HCT116 (cell line): ENCODE data around the gene BST1. TPM values are rescaled to one million over a fixed set of nuclear protein-coding genes. Genes with fewer than 3 reads are reported as not detected.
"Not testable (repeated sequence)": the region's sequence is repeated elsewhere in the genome, so short reads cannot be mapped to it uniquely, and the experiment has no call there.

Source experiments
- ATAC-seq: fragments of 200-7000 bp; cut with Tn5 transposase; 2 replicates; pipeline ENCODE4 v1.9.1; 2020; ENCODE audit warnings: mild to moderate bottlenecking, moderate library complexity
- BruUV-seq: library from RNA; stranded (reverse); fragments of 400-500 nt; replicated peaks from 2 replicates; lab custom pipeline; 2021; lab: Mats Ljungman, UMichigan
- CTCF ChIA-PET: fragments of 300-600 bp; sonication (Branson Sonifier 250); formaldehyde crosslinking; loops from one replicate; lab custom pipeline; 2021; ENCODE audit warnings: antibody characterized with exemption; lab: Charles Lee
- POLR2A ChIA-PET: fragments of 300-600, 350-600 bp; sonication (Branson Sonifier 250); formaldehyde crosslinking; loops from one replicate; lab custom pipeline; 2021; ENCODE audit warnings: antibody characterized with exemption; lab: Charles Lee
- RAD21 ChIA-PET, 2 experiments: fragments of 300-600 bp; sonication (Branson Sonifier 250); formaldehyde crosslinking; loops; one replicate each; lab custom pipeline; 2023; ENCODE audit warnings: low total read pairs in 2 of 2; ENCODE audit not compliant: uncharacterized antibody in 2 of 2, unreplicated experiment in 2 of 2, low non-redundant PET in 1 of 2; lab: Charles Lee
- DNase-seq: peaks from one replicate; pipeline ENCODE4 v3.0.0-alpha.2; 2010; ENCODE audit warnings: low read depth, low spot score
- H2AFZ ChIP-seq: fragments of 200-600 bp; shearing (Covaris generic), sonication (generic); 2 replicates; pipeline ENCODE4 v1.6.1; 2017; ENCODE audit warnings: low read depth, mixed run types, mixed read lengths, antibody characterized with exemption, low read length; ENCODE audit not compliant: poor library complexity, severe bottlenecking
- H3K27ac ChIP-seq: 2 replicates; pipeline ENCODE4 v1.5.1; 2012; ENCODE audit warnings: low read depth, low read length
- H3K27me3 ChIP-seq: fragments of 200-600 bp; sonication (generic); 2 replicates; pipeline ENCODE4 v1.6.1; 2016; ENCODE audit warnings: mixed run types, low read length, mixed read lengths; ENCODE audit not compliant: insufficient read depth
- H3K36me3 ChIP-seq, 2 experiments: fragments of 200-500 bp in 1 of 2; fragments of 200-600 bp in 1 of 2; sonication (Bioruptor generic) in 1 of 2; sonication (generic) in 1 of 2; 2 replicates each; pipeline versions ENCODE4 v1.5.1 to v1.6.1; 2014 to 2016; ENCODE audit warnings: low read length in 2 of 2, inconsistent platforms in 1 of 2, mixed read lengths in 1 of 2, mixed run types in 1 of 2; ENCODE audit not compliant: insufficient read depth in 2 of 2, control insufficient read depth in 1 of 2
- H3K4me1 ChIP-seq, 2 experiments: fragments of 200-600 bp in 1 of 2; sonication (generic) in 1 of 2; 2 replicates each; pipeline versions ENCODE4 v1.5.1 to v1.6.1; 2012 to 2017; ENCODE audit warnings: low read length in 2 of 2, inconsistent platforms in 1 of 2, mild to moderate bottlenecking in 1 of 2, mixed read lengths in 1 of 2, mixed run types in 1 of 2, moderate library complexity in 1 of 2; ENCODE audit not compliant: insufficient read depth in 2 of 2, control insufficient read depth in 1 of 2
- H3K4me2 ChIP-seq: fragments of 200-600 bp; sonication (generic); 2 replicates; pipeline ENCODE4 v1.6.1; 2017; ENCODE audit warnings: mixed run types, low read length, mixed read lengths
- H3K4me3 ChIP-seq, 2 experiments: fragments of 200-600 bp in 1 of 2; sonication (generic) in 1 of 2; replicated peaks in 1 of 2; 2 replicates each; pipeline ENCODE4 v1.5.1; 2011 to 2016; ENCODE audit warnings: low read length in 2 of 2, control low read depth in 1 of 2, low read depth in 1 of 2, mild to moderate bottlenecking in 1 of 2, mixed read lengths in 1 of 2, mixed run types in 1 of 2
- H3K79me2 ChIP-seq: fragments of 200-600 bp; sonication (generic); 2 replicates; pipeline ENCODE4 v1.6.1; 2017; ENCODE audit warnings: mild to moderate bottlenecking, mixed run types, low read length, moderate library complexity, mixed read lengths; ENCODE audit not compliant: insufficient read depth
- H3K9ac ChIP-seq: fragments of 200-600 bp; sonication (generic); 2 replicates; pipeline ENCODE4 v1.6.1; 2016; ENCODE audit warnings: low read length, mixed read lengths
- H3K9me2 ChIP-seq: fragments of 200-600 bp; sonication (generic), shearing (Covaris generic); 2 replicates; pipeline ENCODE4 v1.6.1; 2017; ENCODE audit warnings: mixed run types, mild to moderate bottlenecking, moderate library complexity; ENCODE audit not compliant: insufficient read depth
- H3K9me3 ChIP-seq, 2 experiments: fragments of 200-500 bp in 1 of 2; fragments of 200-600 bp in 1 of 2; sonication (Bioruptor generic) in 1 of 2; sonication (generic) in 1 of 2; 2 replicates each; pipeline ENCODE4 v1.6.1; 2014 to 2017; ENCODE audit warnings: low read length in 2 of 2, mixed read lengths in 2 of 2, inconsistent platforms in 1 of 2, low read depth in 1 of 2, mild to moderate bottlenecking in 1 of 2, mixed run types in 1 of 2, moderate library complexity in 1 of 2; ENCODE audit not compliant: control insufficient read depth in 1 of 2, insufficient read depth in 1 of 2
- H4K20me1 ChIP-seq: fragments of 200-600 bp; sonication (generic), shearing (Covaris generic); 2 replicates; pipeline ENCODE4 v1.6.1; 2017; ENCODE audit warnings: mixed run types, mild to moderate bottlenecking, moderate library complexity; ENCODE audit not compliant: insufficient read depth
- CBX3 ChIP-seq: IDR thresholded peaks from 2 replicates; pipeline ENCODE4 v1.6.1; 2012; ENCODE audit warnings: low read depth
- CEBPB ChIP-seq: IDR thresholded peaks from 2 replicates; pipeline ENCODE4 v1.6.1; 2012; ENCODE audit warnings: low read depth
- EZH2 ChIP-seq: fragments of 200-600 bp; sonication (generic); IDR thresholded peaks from 2 replicates; pipeline ENCODE4 v1.6.1; 2017; ENCODE audit warnings: antibody characterized with exemption, mixed run types
- POLR2A ChIP-seq: IDR thresholded peaks from 2 replicates; pipeline ENCODE4 v1.7.0; 2011; ENCODE audit warnings: borderline replicate concordance; ENCODE audit not compliant: insufficient read depth, insufficient read length; ENCODE audit errors: extremely low read depth
- POLR2AphosphoS5 ChIP-seq: IDR thresholded peaks from 2 replicates; pipeline ENCODE4 v1.6.1; 2011; ENCODE audit warnings: mild to moderate bottlenecking, low read depth, low read length, moderate library complexity
- RAD21 ChIP-seq: IDR thresholded peaks from 2 replicates; pipeline ENCODE4 v1.6.1; 2012; ENCODE audit warnings: low read depth, mild to moderate bottlenecking
- TCF7L2 ChIP-seq: IDR thresholded peaks from 2 replicates; pipeline ENCODE4 v1.7.0; 2011; ENCODE audit warnings: borderline replicate concordance, inconsistent platforms; ENCODE audit not compliant: insufficient read depth, insufficient read length; ENCODE audit errors: extremely low read depth
- ZNF274 ChIP-seq: fragments of 200-500 bp; sonication (Bioruptor generic); IDR thresholded peaks from 2 replicates; pipeline ENCODE4 v1.6.1; 2014; ENCODE audit warnings: mild to moderate bottlenecking, low read depth, low read length, inconsistent platforms
- intact Hi-C: fragments of 100-400 bp; cut with micrococcal nuclease; formaldehyde crosslinking; loops from 2 replicates; pipeline ENCODE4 v1.10.0; 2022
- total RNA-seq: library from RNA; stranded (reverse); gene quantifications from one replicate; pipeline ENCODE4 v1.2.1, GENCODE V29; 2021; ENCODE audit not compliant: unreplicated experiment
- TF ChIP-seq, protein P1 (sequence below), 3 experiments: fragments of 200-600 bp in 1 of 3; sonication (generic) in 1 of 3; IDR thresholded peaks in 2 of 3; conservative IDR thresholded peaks in 1 of 3; 2 replicates each; pipeline ENCODE4 v1.5.1; 2012 to 2017; ENCODE audit warnings: low read depth in 2 of 3, low read length in 2 of 3, antibody characterized with exemption in 1 of 3, borderline replicate concordance in 1 of 3, control low read depth in 1 of 3, mild to moderate bottlenecking in 1 of 3, mixed read lengths in 1 of 3, mixed run types in 1 of 3, moderate library complexity in 1 of 3; ENCODE audit not compliant: insufficient read depth in 1 of 3
- TF ChIP-seq, protein P2 (sequence below): IDR thresholded peaks from 2 replicates; pipeline ENCODE4 v1.6.1; 2011; ENCODE audit warnings: mild to moderate bottlenecking, low read length, moderate library complexity; ENCODE audit not compliant: insufficient replicate concordance; ENCODE audit errors: extremely low read depth

The BST1 gene
- total RNA-seq, 1 experiment from 2014 or later, result 0.44 TPM

DNA sequence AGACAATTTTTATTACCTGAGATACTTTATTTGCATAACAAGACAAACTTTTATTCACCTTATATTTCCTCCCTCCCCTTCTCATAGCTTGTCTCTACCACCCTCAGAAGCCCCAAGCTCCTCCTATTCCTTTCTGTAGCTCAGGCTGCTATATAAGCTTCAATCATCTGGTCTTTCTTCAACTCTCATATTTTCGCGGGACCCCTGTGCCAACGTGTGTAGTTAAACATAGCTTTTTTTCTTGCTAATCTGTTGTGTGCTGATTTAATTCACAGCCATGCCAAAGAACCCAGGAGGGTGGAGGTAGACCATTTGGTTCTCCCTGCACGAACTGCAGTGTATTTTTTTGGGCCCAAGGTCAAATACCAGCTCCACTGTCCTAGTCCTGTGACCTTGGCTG is 54.2 kb downstream of the BST1 start (continued):
- TF ChIP-seq, protein P1, sequence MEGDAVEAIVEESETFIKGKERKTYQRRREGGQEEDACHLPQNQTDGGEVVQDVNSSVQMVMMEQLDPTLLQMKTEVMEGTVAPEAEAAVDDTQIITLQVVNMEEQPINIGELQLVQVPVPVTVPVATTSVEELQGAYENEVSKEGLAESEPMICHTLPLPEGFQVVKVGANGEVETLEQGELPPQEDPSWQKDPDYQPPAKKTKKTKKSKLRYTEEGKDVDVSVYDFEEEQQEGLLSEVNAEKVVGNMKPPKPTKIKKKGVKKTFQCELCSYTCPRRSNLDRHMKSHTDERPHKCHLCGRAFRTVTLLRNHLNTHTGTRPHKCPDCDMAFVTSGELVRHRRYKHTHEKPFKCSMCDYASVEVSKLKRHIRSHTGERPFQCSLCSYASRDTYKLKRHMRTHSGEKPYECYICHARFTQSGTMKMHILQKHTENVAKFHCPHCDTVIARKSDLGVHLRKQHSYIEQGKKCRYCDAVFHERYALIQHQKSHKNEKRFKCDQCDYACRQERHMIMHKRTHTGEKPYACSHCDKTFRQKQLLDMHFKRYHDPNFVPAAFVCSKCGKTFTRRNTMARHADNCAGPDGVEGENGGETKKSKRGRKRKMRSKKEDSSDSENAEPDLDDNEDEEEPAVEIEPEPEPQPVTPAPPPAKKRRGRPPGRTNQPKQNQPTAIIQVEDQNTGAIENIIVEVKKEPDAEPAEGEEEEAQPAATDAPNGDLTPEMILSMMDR (IDR thresholded peaks at IDR 0.05 in 2 of 3, conservative IDR thresholded peaks at IDR 0.05 in 1 of 3; ENCODE audit: borderline replicate concordance in 1 of 3, insufficient read depth in 1 of 3, low read depth in 2 of 3, low read length in 2 of 3), result no peak
- no peak for TF ChIP-seq RAD21
- no peak for TF ChIP-seq POLR2A
- TF ChIP-seq ZNF274, result no peak

DNA sequence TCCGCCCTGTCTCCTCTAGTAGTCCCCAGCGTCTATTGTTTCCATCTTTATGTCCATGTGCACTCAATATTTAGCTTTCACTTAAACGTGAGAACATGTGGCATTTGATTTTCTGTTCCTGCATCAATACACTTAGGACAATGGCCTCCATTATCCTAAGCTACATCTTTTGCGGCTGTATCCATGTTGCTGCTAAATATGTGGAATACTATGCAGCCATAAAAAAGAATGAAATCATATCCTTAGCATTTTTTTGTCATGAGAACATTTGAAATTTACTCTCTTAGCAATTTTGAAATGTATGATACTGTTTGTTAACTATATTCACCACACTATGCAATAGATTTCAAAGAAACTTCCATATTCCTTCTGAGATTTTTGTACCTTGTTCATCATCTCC is 55.4 kb downstream of the BST1 start:
- Histone ChIP-seq H3K9me2 (no peaks in the 10 kb centered on the region), H4K20me1 (no peaks in the 10 kb centered on the region), H3K4me1 (peaks cover 3 to 17% of the 10 kb centered on the region in 2 experiments; a peak in 3 of 4 replicates), H3K9me3 (no peaks in the 10 kb centered on the region), H3K27ac (no peak overlapping the region), H3K79me2 (no peaks in the 10 kb centered on the region), H3K27me3 (no peaks in the 10 kb centered on the region), H3K4me3 (no peak overlapping the region), H3K36me3 (no peaks in the 10 kb centered on the region), H2AFZ (no peak overlapping the region), H3K4me2 (no peak overlapping the region), H3K9ac (no peak overlapping the region)
- TF ChIP-seq CEBPB, result no peak
- TF ChIP-seq CBX3, result no peak
- TF ChIP-seq EZH2, result no peak
- no peak for TF ChIP-seq POLR2AphosphoS5
- no peak for TF ChIP-seq RAD21
- TF ChIP-seq TCF7L2, result no peak
- TF ChIP-seq, protein P2, sequence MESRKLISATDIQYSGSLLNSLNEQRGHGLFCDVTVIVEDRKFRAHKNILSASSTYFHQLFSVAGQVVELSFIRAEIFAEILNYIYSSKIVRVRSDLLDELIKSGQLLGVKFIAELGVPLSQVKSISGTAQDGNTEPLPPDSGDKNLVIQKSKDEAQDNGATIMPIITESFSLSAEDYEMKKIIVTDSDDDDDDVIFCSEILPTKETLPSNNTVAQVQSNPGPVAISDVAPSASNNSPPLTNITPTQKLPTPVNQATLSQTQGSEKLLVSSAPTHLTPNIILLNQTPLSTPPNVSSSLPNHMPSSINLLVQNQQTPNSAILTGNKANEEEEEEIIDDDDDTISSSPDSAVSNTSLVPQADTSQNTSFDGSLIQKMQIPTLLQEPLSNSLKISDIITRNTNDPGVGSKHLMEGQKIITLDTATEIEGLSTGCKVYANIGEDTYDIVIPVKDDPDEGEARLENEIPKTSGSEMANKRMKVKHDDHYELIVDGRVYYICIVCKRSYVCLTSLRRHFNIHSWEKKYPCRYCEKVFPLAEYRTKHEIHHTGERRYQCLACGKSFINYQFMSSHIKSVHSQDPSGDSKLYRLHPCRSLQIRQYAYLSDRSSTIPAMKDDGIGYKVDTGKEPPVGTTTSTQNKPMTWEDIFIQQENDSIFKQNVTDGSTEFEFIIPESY, result no peak
- ChIA-PET POLR2A (no interaction called here), RAD21 (no interaction called here), CTCF (no interaction called here)
- ATAC-seq (no peak), DNase-seq (no peak)
- BruUV-seq, result no TSS peak
- intact Hi-C loops, result no loop called here

DNA sequence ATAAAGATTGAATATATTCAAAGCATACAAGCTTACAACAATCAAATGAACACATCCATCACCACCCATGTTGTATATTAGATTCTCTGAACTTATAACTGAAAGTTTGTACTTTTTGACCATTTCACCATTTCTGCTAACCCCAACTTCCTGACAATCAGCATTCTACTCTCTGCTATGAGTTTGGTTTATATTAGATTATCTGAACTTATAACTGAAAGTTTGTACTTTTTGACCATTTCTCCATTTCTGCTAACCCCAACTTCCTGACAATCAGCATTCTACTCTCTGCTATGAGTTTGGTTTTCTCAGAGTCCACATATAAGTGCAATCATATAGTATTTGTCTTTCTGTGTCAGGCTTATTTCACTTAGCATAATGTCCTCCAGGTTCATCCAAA is 59.6 kb downstream of the BST1 start:
- H3K79me2 ChIP-seq, H3K9me2 ChIP-seq, DNase-seq, BruUV-seq, H3K4me2 ChIP-seq, ATAC-seq, H3K9me3 ChIP-seq, H3K9ac ChIP-seq, CTCF ChIA-PET, H3K36me3 ChIP-seq, H3K4me3 ChIP-seq, RAD21 ChIA-PET, intact Hi-C loops, H3K27me3 ChIP-seq, H3K4me1 ChIP-seq, H4K20me1 ChIP-seq, H2AFZ ChIP-seq, POLR2A ChIA-PET, H3K27ac ChIP-seq: not testable (repeated sequence)
